Natural killer cell treated with Interleukin-12 subunit alpha and Interleukin-12 subunit beta and Interleukin-15 and Interleukin-18, amount 100 ng/mL, for 72 hours (primary cell): ENCODE results near the gene WFDC6. TPM values are rescaled to one million over a fixed set of nuclear protein-coding genes. Genes with fewer than 3 reads are reported as not detected.
"Not testable (repeated sequence)": the region's sequence is repeated elsewhere in the genome, so short reads cannot be mapped to it uniquely, and the experiment has no call there.

Experiments used
- ATAC-seq, 2 donors: fragments of 150-1000 bp; cut with Tn5 transposase in 1 of 2; sonication (Bioruptor Pico), chemical (Tn5 transposase) in 1 of 2; 2 replicates each; pipeline ENCODE4 v1.10.0; 2021
- DNase-seq: peaks from one replicate; pipeline ENCODE4 v3.0.0; 2022; ENCODE audit warnings: low spot score
- H3K27ac Mint-ChIP-seq, 2 donors: 1 replicate in 1 of 2; 2 replicates in 1 of 2; pipeline ENCODE4 v1.8.0; 2022; ENCODE audit warnings: mixed read lengths in 2 of 2, mild to moderate bottlenecking in 1 of 2, moderate library complexity in 1 of 2
- H3K27me3 Mint-ChIP-seq, 2 donors: 1 replicate in 1 of 2; 2 replicates in 1 of 2; pipeline ENCODE4 v1.8.0; 2022; ENCODE audit warnings: mixed read lengths in 2 of 2
- H3K36me3 Mint-ChIP-seq: one replicate; pipeline ENCODE4 v1.8.0; 2022; ENCODE audit warnings: mixed read lengths
- H3K4me1 Mint-ChIP-seq, 2 donors: 1 replicate in 1 of 2; 2 replicates in 1 of 2; pipeline ENCODE4 v1.8.0; 2022; ENCODE audit warnings: low read depth in 2 of 2, mixed read lengths in 2 of 2, mild to moderate bottlenecking in 1 of 2
- H3K4me3 Mint-ChIP-seq: one replicate; pipeline ENCODE4 v1.8.0; 2022; ENCODE audit warnings: mixed read lengths
- H3K9me3 Mint-ChIP-seq: 2 replicates; pipeline ENCODE4 v1.8.0; 2022; ENCODE audit warnings: mixed read lengths
- total RNA-seq, 2 donors: library from RNA; stranded (reverse); gene quantifications; one replicate each; pipeline ENCODE4 v1.2.3, GENCODE V29; 2022

The WFDC6 gene
- total RNA-seq: not detected

DNA sequence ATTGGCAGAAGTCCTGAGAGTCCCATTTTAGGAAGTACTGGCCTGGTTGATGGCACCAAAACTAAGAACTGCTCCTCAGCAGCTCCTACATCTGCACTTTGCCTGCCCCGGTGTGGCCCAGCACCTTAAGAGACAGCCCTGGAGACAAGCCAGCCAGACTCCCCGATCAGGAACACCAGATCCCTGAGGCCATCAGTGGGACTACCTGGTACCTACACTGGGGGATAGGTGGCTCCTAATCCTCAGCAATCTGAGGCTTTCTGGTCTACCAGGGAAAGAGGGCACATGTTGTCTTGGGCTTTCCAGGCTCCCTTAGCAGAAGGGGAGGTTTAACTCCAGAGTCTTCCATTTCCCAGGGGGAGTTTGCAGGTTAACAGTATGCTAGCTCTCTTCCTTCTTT, at the start of gene WFDC6:
TSS of gene WFDC6 (minus strand) at position 101 of the 400 bp plus-strand sequence. CDS start at position 26, 75 bp downstream.
- H3K36me3 Mint-ChIP-seq: no peaks in the 10 kb centered on the region
- H3K9me3 Mint-ChIP-seq: no peaks in the 10 kb centered on the region
- H3K4me1 Mint-ChIP-seq: no peaks in the 10 kb centered on the region
- DNase-seq: no peak
- ATAC-seq: no peak
- H3K27me3 Mint-ChIP-seq: peaks cover 20 to 32% of the 10 kb centered on the region in 2 donors
- no peak within 1 kb of the TSS for H3K4me3 Mint-ChIP-seq
- H3K27ac Mint-ChIP-seq: no peak within 1 kb of the TSS

DNA sequence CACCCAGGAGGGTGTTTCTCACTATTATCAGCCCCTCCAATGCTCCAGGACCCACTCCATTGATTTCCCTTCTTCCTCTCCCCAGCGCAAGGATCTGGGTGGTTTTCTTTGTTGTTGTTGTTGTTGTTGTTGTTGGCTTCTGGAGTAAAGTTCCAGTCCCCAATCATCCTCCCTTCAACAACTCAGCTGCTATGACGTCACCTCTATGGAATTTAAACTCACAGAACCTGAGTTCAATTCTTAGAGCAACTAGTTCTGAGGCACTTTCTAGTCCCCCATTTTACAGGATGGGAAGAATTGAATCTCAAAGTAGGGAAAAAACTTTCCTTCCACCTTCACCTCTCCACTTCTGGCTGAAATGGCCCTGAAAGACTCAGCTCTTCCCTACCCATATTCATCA, 49.5 kb upstream of the WFDC6 start:
- no peak for ATAC-seq
- Mint-ChIP-seq H3K27ac (no peak overlapping the region), H3K27me3 (peaks cover 9 to 32% of the 10 kb centered on the region in 2 donors), H3K36me3 (no peaks in the 10 kb centered on the region), H3K4me1 (no peaks in the 10 kb centered on the region), H3K9me3 (no peaks in the 10 kb centered on the region), H3K4me3 (no peak overlapping the region)
- DNase-seq: no peak

DNA sequence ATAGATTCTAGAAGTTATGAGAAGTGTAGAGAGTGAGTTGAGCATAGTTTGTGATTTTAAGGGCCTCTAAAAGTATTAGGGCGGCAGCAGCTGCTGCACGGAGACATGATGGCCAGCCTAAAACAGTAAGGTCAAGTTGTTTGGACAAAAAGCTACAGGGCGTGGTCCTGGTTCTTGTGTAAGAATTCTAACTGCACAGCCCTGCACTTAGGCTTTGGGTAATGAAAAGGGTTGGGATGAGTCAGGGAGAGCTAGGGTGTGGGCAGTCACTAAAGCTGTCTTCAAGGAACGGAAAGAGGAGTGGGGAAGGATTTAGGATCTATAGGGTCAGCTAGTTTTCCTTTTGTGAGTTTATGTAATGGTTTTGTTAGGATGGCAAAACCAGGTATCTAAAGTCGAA, 46.7 kb upstream of the WFDC6 start:
- not testable (repeated sequence) for H3K4me3 Mint-ChIP-seq, H3K27ac Mint-ChIP-seq, H3K9me3 Mint-ChIP-seq, H3K4me1 Mint-ChIP-seq, DNase-seq, ATAC-seq, H3K36me3 Mint-ChIP-seq
- peaks cover 8 to 14% of the 10 kb centered on the region in 2 donors for H3K27me3 Mint-ChIP-seq

DNA sequence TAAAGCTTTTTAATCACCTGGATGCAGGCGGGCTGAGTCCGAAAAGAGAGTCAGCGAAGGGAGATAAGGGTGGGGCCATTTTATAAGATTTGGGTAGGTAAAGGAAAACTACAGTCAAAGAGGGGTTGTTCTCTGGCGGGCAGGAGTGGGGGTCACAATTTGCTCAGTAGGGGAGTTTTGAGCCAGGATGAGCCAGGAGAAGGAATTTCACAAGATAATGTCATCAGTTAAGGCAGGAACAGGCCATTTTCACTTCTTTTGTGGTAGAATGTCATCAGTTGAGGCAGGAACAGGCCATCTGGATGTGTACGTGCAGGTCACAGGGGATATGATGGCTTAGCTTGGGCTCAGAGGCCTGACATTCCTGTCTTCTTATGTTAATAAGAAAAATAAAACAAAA, 45.0 kb upstream of the WFDC6 start:
- not testable (repeated sequence) for H3K9me3 Mint-ChIP-seq, H3K27ac Mint-ChIP-seq, ATAC-seq, DNase-seq, H3K36me3 Mint-ChIP-seq, H3K4me1 Mint-ChIP-seq, H3K4me3 Mint-ChIP-seq
- peaks cover 14 to 28% of the 10 kb centered on the region in 2 donors for H3K27me3 Mint-ChIP-seq

DNA sequence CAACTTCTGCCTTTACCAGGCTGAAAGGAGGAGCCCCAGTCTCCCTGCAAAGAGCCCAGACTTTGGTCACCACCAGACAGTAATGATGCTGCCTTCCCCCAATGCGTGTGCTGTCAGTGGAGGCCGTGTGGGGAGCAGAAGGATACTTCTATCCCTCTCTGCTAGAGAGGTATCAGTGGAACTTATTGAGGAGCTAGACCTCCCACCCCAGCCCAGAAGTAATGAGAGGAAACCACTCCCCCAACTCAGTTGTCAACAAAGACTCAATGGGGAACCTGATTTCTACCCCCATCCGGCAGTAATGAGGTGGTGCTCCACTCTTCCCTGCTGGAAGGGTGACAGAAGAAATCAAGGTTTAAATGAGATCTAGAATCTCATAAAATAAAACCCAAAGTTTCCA, 44.2 kb upstream of the WFDC6 start:
- Mint-ChIP-seq H3K4me1 (no peaks in the 10 kb centered on the region), H3K9me3 (no peaks in the 10 kb centered on the region), H3K27ac (no peak overlapping the region), H3K27me3 (peaks cover 15 to 31% of the 10 kb centered on the region in 2 donors), H3K36me3 (no peaks in the 10 kb centered on the region), H3K4me3 (no peak overlapping the region)
- ATAC-seq: no peak
- no peak for DNase-seq

DNA sequence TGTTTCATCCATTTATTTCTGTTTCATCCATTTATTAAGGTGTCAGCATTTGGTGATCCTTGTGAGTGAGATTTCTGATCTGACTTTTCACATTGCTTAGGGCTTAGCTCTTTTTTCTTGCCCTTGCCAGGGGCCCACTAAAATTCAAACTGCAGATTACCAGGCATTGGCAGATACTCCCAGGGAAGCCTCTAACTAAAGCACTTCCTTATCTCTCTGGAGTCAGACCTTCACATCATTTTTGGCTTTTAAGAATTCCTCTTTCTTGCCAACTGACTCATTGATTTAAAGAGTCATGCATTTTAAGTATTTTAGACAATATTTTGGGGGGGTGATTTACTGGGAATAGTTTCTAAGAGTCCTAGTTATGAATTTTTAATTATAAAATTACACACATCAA, 42.4 kb upstream of the WFDC6 start:
- Mint-ChIP-seq H3K36me3 (no peaks in the 10 kb centered on the region), H3K4me3 (no peak overlapping the region), H3K9me3 (no peaks in the 10 kb centered on the region), H3K27me3 (peaks cover 15 to 31% of the 10 kb centered on the region in 2 donors), H3K4me1 (no peaks in the 10 kb centered on the region), H3K27ac (no peak overlapping the region)
- ATAC-seq (no peak), DNase-seq (no peak)

DNA sequence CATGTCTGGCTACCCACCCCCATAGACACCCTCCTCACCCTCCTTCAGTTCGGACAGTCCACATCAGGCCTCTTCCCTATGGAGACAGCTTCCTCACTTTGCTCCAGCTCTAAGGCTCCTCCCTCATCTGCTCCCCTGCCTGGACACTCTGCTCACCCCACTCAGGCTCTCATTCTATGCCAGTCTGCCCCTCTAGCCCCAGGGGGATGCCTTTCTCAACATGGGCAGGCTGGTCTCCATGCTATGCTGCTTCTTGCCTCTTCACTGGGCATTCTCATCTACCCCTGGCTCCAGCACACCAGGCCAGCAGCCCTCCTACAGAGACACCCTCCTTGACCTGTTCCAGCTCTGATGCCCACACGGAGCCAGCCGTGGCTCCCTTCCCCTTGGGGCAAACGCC, 39.9 kb upstream of the WFDC6 start, which contains the start of gene WFDC8:
TSS of gene WFDC8 (minus strand) at position 101 of the 400 bp plus-strand sequence. CDS start at position 64, 37 bp downstream.
- no peaks in the 10 kb centered on the region for H3K36me3 Mint-ChIP-seq
- H3K27me3 Mint-ChIP-seq: peaks cover 15 to 39% of the 10 kb centered on the region in 2 donors
- H3K9me3 Mint-ChIP-seq: no peaks in the 10 kb centered on the region
- no peak within 1 kb of the TSS for H3K4me3 Mint-ChIP-seq
- DNase-seq (no peak), ATAC-seq (peak; percentile 33 to 57)
- no peak within 1 kb of the TSS for H3K27ac Mint-ChIP-seq
- no peaks in the 10 kb centered on the region for H3K4me1 Mint-ChIP-seq

DNA sequence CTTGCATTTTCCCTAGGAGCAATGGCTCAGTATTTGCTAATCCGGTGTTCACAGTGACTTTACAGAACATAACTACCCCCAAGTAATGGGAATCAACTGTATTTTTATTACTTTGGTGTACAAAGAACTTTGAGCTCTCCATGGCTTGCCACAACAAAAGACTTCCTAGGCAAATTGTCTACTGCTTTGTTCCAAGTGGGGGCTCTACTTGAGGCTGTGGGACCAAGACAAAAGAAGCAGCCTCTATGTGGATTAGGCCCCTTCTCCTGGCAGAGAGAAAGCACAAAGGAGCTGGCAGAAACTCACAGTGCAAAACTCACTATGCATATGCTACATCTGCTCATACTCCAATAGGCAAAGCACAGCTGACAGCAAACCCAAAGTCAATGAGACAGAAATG, 38.9 kb upstream of the WFDC6 start:
- Mint-ChIP-seq H3K4me1 (no peaks in the 10 kb centered on the region), H3K27ac (no peak overlapping the region), H3K27me3 (peaks cover 14 to 43% of the 10 kb centered on the region in 2 donors), H3K9me3 (no peaks in the 10 kb centered on the region), H3K36me3 (no peaks in the 10 kb centered on the region), H3K4me3 (no peak overlapping the region)
- ATAC-seq: no peak
- DNase-seq: no peak

DNA sequence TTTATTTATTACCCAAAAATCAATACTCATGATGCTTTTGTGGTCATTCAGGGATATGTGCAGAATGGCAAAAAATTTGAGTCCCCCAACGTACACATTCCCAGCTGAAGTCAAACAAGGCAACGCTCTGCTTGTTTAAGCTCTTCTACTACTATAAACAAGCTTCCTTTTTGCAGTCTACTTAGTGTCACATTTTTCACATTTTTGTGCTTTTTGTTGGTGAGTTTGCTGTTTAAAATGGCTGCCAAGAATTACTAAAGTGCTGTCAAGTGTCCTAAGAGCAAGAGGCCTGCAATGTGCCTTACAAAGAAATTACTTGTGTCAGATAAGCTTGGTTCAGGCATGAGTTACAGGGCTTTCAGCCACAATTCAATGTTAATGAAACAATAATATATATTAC, 37.7 kb upstream of the WFDC6 start:
- Mint-ChIP-seq H3K9me3 (no peaks in the 10 kb centered on the region), H3K4me1 (no peaks in the 10 kb centered on the region), H3K36me3 (no peaks in the 10 kb centered on the region), H3K27me3 (peaks cover 15 to 46% of the 10 kb centered on the region in 2 donors), H3K27ac (no peak overlapping the region), H3K4me3 (no peak overlapping the region)
- DNase-seq (no peak), ATAC-seq (no peak)

DNA sequence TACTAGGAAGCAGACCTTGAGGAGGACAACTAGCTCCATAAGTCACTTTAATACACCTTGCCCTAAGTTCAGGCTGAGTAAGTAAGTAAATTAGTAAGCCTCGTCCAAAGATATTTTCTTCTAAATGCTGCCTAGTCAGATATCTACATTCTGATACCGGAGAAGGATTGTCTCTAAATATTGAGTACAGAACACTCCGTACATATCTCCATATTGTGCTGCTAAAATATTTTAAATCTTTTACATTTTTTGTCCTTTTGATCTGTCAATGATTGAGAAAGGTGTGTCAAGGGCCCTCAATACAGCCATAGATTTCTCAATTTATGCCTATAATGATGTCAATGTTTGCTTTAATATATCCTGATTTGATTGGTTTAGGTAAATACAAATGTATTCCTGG, 36.6 kb upstream of the WFDC6 start:
- no peaks in the 10 kb centered on the region for H3K4me1 Mint-ChIP-seq
- no peak overlapping the region for H3K27ac Mint-ChIP-seq
- no peak overlapping the region for H3K4me3 Mint-ChIP-seq
- no peaks in the 10 kb centered on the region for H3K9me3 Mint-ChIP-seq
- peaks cover 19 to 49% of the 10 kb centered on the region in 2 donors for H3K27me3 Mint-ChIP-seq
- H3K36me3 Mint-ChIP-seq: no peaks in the 10 kb centered on the region
- ATAC-seq (no peak), DNase-seq (no peak)

DNA sequence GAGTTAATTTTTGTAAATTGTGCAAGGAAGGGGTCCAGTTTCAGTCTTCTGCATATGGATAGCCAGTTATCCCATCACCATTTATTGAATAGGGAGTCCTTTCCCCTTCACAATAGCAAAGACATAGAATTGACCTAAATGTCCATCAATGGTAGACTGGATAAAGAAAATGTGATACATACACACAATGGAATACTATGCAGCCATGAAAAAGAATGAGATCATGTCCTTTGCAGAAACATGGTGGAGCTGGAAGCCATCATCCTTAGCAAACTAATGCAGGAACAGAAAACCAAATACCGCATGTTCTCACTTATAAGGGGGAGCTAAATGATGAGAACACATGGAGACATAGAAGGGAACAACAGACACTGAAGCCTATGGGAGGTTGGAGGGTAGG, 30.4 kb upstream of the WFDC6 start:
- ATAC-seq, H3K4me1 Mint-ChIP-seq, H3K36me3 Mint-ChIP-seq: not testable (repeated sequence)

DNA sequence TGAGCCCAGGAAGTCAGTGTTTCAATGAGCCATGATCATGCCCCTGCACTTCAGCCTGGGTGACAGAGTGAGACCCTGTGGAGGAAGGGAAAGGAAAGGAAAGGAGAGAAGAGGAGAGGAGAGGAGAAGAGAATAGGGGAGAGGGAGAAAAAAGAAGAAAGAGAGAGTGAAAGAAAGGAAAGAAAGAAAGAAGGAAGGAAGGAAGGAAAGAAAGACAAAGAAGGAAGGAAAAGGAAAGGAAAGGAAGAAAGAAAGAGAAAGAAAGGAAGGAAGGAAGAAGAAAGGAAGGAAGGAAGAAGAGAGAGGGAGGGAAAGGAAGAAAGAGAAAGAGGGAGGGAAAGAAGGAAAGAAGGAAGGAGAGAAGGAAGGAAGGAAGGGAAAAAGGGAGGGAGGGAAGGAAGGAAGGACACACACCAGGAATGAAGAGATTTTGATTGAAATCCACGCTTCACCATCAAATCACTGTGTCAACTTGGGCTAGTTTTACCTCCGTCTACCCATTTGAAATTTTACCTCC, 25.5 kb upstream of the WFDC6 start:
- no peaks in the 10 kb centered on the region for H3K36me3 Mint-ChIP-seq
- ATAC-seq: no peak

More for the DNA sequence above, 30.4 kb upstream of the WFDC6 start:
- H3K27ac Mint-ChIP-seq, DNase-seq, H3K9me3 Mint-ChIP-seq, H3K4me3 Mint-ChIP-seq: not testable (repeated sequence)
- H3K27me3 Mint-ChIP-seq: peaks cover 15 to 27% of the 10 kb centered on the region in 2 donors

DNA sequence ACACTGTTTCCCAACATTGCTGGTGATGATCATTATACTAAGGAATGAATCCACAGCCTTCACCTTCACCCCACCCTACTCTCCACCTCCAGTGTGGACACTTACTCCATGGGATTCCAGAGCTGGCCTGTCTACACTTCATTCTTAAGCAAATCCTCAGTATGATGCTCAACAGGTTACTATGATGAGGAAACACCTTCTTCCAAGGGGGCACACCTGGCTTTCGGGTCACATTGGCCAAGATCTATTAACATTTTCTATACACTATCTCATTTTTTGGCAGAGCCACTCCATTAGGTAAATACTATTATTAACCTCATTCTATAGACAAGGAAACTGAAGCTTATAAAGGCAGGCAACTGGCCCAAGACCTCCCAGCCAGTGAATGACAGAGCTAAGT, 15.9 kb upstream of the WFDC6 start:
- H3K27ac Mint-ChIP-seq: no peak overlapping the region
- H3K27me3 Mint-ChIP-seq: peaks cover 17 to 39% of the 10 kb centered on the region in 2 donors
- no peak for DNase-seq
- no peak for ATAC-seq
- H3K9me3 Mint-ChIP-seq: no peaks in the 10 kb centered on the region
- no peak overlapping the region for H3K4me3 Mint-ChIP-seq
- H3K4me1 Mint-ChIP-seq: no peaks in the 10 kb centered on the region
- H3K36me3 Mint-ChIP-seq: no peaks in the 10 kb centered on the region

More for the DNA sequence above, 25.5 kb upstream of the WFDC6 start:
- Mint-ChIP-seq H3K4me1 (no peaks in the 10 kb centered on the region), H3K27me3 (peaks cover 12 to 28% of the 10 kb centered on the region in 2 donors), H3K9me3 (peaks cover 3% of the 10 kb centered on the region), H3K4me3 (no peak overlapping the region), H3K27ac (no peak overlapping the region)
- DNase-seq: no peak

DNA sequence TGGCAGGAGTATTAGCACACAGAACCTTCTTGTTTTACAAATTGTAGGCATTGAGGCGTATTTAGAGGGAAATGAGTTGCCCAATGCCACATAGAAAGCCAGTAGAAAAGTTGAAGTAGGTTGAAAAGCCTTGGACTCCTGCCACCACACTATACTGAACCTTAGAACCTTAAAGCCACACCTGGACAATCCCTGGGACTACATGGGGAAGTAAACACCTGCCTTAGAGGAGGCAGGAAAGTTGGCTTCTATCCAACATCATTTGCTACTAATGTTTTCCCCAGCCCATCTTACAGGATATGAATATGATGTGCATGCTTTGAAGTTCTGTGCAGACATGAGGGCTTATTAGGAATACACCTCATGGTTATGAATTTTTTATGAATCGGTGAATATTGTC, 13.2 kb upstream of the WFDC6 start:
- H3K4me1 Mint-ChIP-seq: no peaks in the 10 kb centered on the region

DNA sequence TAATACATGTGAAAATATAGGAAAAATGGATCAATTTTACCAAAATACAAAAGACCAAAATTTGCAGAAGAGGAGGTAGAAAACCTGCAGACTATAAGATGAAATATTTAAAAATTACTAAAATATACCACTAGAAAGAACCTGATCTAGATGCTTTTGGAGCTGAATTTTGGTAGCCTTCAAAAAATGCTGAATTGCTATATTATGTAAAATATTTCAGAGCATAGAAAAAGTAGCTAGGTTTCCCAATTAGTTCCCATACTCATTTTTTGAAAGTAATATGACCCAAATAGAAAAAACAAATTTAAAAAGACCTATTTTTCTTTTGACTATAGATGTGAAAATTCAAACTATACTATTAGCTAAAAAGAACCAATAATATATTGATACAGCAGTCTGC, 11.5 kb upstream of the WFDC6 start:
- Mint-ChIP-seq H3K27me3 (peaks cover 23 to 48% of the 10 kb centered on the region in 2 donors), H3K4me1 (no peaks in the 10 kb centered on the region), H3K9me3 (no peaks in the 10 kb centered on the region), H3K36me3 (no peaks in the 10 kb centered on the region), H3K27ac (no peak overlapping the region), H3K4me3 (no peak overlapping the region)
- no peak for DNase-seq
- no peak for ATAC-seq

More for the DNA sequence above, 13.2 kb upstream of the WFDC6 start:
- Mint-ChIP-seq H3K27ac (no peak overlapping the region), H3K36me3 (no peaks in the 10 kb centered on the region), H3K4me3 (no peak overlapping the region), H3K9me3 (no peaks in the 10 kb centered on the region), H3K27me3 (peaks cover 23 to 47% of the 10 kb centered on the region in 2 donors)
- DNase-seq: no peak
- ATAC-seq: no peak
